Right lobe of liver (tissue), 6 donors: Measurements from ENCODE around the gene TADA2B. TPM values are rescaled to one million over a fixed set of nuclear protein-coding genes. Genes with fewer than 3 reads are reported as not detected.

ENCODE experiments used
- ATAC-seq, 4 donors: fragments of 200-7000 bp; cut with Tn5 transposase; one replicate each; pipeline ENCODE4 v1.9.1; 2020; ENCODE audit warnings: mild to moderate bottlenecking in 4 of 4, moderate library complexity in 4 of 4
- DNase-seq, 3 donors: peaks; one replicate each; pipeline ENCODE4 v3.0.0-alpha.2; 2020
- H3K27ac ChIP-seq, 3 donors: fragments of 200-600 bp; one replicate each; pipeline ENCODE4 v1.8.0; 2022
- H3K27me3 ChIP-seq, 2 donors: fragments of 200-600 bp; one replicate each; pipeline ENCODE4 v1.8.0; 2022
- H3K36me3 ChIP-seq, 4 donors: fragments of 200-600 bp; sonication (generic) in 1 of 4; one replicate each; pipeline versions ENCODE4 v1.5.1 to v1.8.0; 2017 to 2022; ENCODE audit warnings: control low read depth in 1 of 4
- H3K4me1 ChIP-seq, 4 donors: fragments of 200-600 bp; sonication (generic) in 1 of 4; one replicate each; pipeline versions ENCODE4 v1.5.1 to v1.8.0; 2017 to 2022; ENCODE audit warnings: control low read depth in 1 of 4
- H3K4me3 ChIP-seq, 3 donors: fragments of 200-600 bp; one replicate each; pipeline ENCODE4 v1.8.0; 2022
- H3K9me3 ChIP-seq, 4 donors: fragments of 200-600 bp; sonication (generic) in 1 of 4; one replicate each; pipeline versions ENCODE4 v1.5.1 to v1.8.0; 2017 to 2022; ENCODE audit warnings: control low read depth in 1 of 4
- POLR2A ChIP-seq: fragments of 450-650 bp; IDR thresholded peaks from one replicate; pipeline ENCODE4 v1.6.1; 2017; ENCODE audit warnings: antibody characterized with exemption, mild to moderate bottlenecking
- WGBS: methylation state at CpG from one replicate; pipeline ENCODE4 v1.1.6; 2018; ENCODE audit warnings: low coverage, low lambda C conversion rate; ENCODE audit not compliant: insufficient coverage; ENCODE audit errors: missing lambda C conversion rate; 5-methylcytosine and 5-hydroxymethylcytosine counted together
- intact Hi-C, 2 donors: fragments of 100-400 bp; cut with DNase I; formaldehyde crosslinking; loops; one replicate each; pipeline versions ENCODE4 v1.11.2 to v1.14.1; 2022
- total RNA-seq, 6 experiments: library from RNA; depleted of rRNA in 2 of 6; stranded (reverse); fragments of >200 nt in 2 of 6; fragmentation: NEBNext Ultra II Directional in 3 of 6; extraction: Animal tissue kit (Norgen Biotek cat#: 25700) in 3 of 6; gene quantifications; one replicate each; pipeline versions ENCODE4 v1.1.0 to v1.2.4, GENCODE V29; 2016 to 2023
- TF ChIP-seq, protein P1 (sequence below), 4 donors: fragments of 200-600 bp in 3 of 4; fragments of 450-650 bp in 1 of 4; IDR thresholded peaks; one replicate each; pipeline versions ENCODE4 v1.5.1 to v1.8.0; 2016 to 2022; ENCODE audit warnings: antibody characterized with exemption in 4 of 4, mild to moderate bottlenecking in 2 of 4
- donor health status: DM: no; HTN: yes; CAD: no.
- donor health status: DM: no; HTN: no; CAD: no.
- donor health status: DM: no; HTN: no; CAD: no.
- donor health status: DM: no; HTN: yes; CAD: no.
- donor health status: DM: no; HTN: yes; CAD: no.

Gene TADA2B
- total RNA-seq, 6 experiments from 2014 or later = 12.1 to 16.3 (median 14.0) TPM

DNA sequence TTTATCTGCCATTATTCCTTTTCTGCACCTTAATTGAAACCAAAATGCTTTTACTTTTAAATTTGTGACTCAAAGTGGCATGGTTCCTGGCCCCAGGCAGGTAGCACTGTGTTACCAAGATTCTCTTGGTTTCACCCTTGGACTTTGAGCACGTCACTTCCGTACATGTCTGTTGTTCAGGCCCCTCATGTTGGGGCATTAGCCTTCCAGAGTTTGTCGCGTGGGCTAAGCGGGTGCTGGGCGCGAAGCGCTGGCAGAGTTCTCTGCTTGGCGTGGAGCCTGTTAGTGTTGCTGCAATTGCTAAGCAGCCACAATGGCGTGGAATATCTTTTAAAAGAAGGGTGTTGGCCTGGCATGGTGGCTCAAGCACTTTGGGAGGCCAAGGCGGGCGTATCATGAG, 14.0 kb upstream of the TADA2B start:
- ATAC-seq (peak; percentile 74 to 85 (median 82)), DNase-seq (peak; percentile 72 to 88 (median 85))
- intact Hi-C loops = no loop called here
- TF ChIP-seq, protein P1, sequence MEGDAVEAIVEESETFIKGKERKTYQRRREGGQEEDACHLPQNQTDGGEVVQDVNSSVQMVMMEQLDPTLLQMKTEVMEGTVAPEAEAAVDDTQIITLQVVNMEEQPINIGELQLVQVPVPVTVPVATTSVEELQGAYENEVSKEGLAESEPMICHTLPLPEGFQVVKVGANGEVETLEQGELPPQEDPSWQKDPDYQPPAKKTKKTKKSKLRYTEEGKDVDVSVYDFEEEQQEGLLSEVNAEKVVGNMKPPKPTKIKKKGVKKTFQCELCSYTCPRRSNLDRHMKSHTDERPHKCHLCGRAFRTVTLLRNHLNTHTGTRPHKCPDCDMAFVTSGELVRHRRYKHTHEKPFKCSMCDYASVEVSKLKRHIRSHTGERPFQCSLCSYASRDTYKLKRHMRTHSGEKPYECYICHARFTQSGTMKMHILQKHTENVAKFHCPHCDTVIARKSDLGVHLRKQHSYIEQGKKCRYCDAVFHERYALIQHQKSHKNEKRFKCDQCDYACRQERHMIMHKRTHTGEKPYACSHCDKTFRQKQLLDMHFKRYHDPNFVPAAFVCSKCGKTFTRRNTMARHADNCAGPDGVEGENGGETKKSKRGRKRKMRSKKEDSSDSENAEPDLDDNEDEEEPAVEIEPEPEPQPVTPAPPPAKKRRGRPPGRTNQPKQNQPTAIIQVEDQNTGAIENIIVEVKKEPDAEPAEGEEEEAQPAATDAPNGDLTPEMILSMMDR (IDR thresholded peaks at IDR 0.05) = no peak
- TF ChIP-seq POLR2A = no peak
- Histone ChIP-seq H3K27ac (peak overlapping the region in 2 of 3 donors; percentile 56 to 65), H3K9me3 (no peaks in the 10 kb centered on the region), H3K36me3 (peaks cover 7 to 45% (median 14%) of the 10 kb centered on the region in 4 donors), H3K27me3 (no peaks in the 10 kb centered on the region), H3K4me1 (peaks cover 0 to 19% (median 7%) of the 10 kb centered on the region in 4 donors), H3K4me3 (no peak overlapping the region)
- WGBS = 34% methylated on average over 12 of the region's 12 CpGs

DNA sequence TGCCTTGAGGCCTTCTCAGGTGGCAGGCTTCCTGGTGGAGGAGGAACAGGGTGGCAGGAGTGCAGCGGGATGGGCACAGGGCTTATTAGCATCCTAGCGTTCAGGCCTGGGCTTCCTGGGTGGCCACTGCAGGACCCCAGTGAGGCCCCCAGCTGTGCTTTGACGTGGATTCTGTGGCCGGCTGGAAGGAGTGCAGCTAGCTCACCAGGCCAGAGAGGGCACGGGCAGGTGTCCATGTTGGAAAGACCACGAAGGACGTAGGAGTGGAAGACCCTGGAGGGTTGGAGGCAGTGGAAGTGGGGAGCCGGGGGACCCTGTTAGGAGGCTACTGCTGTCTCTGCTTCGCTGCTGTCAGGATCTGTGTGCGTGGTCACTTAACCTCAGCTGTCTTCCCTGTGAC, 13.3 kb upstream of the TADA2B start:
- no peak for ATAC-seq
- H3K36me3 ChIP-seq = peaks cover 7 to 39% (median 14%) of the 10 kb centered on the region in 4 donors

DNA sequence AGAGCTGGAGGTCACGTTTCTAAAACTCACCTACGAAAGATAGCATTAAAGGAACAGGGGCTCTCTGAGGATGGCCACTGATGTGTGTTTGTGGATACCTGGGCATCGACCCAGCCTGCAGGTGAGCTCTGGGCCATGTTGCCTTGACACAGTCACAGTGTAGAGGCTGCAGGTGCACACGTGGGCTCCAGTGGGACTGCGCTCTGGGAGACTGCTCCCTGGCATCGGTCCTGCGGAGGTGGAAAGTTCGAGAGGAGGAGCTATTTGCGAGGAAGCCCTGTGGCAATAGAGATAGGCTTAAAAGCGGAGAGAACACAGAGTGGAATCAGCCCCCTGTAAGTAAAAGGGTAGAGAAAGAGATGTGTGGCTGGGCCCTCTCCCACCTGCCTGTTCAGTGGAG, 12.3 kb upstream of the TADA2B start:
- H3K27ac ChIP-seq = no peak overlapping the region
- ATAC-seq (peak in 1 of 4 donors; percentile 1), DNase-seq (peak in 1 of 3 donors; percentile 60)
- H3K36me3 ChIP-seq = peaks cover 7 to 29% (median 14%) of the 10 kb centered on the region in 4 donors
- WGBS = 81% methylated on average over 4 of the region's 10 CpGs
- H3K27me3 ChIP-seq = no peaks in the 10 kb centered on the region
- H3K9me3 ChIP-seq = no peaks in the 10 kb centered on the region
- H3K4me3 ChIP-seq = no peak overlapping the region
- intact Hi-C loops = no loop called here
- no peak for TF ChIP-seq POLR2A
- TF ChIP-seq, protein P1 (IDR thresholded peaks at IDR 0.05) = no peak
- peaks cover 0 to 26% (median 12%) of the 10 kb centered on the region in 4 donors for H3K4me1 ChIP-seq

More for the DNA sequence above, 13.3 kb upstream of the TADA2B start:
- no peak overlapping the region for H3K27ac ChIP-seq
- no peak overlapping the region for H3K4me3 ChIP-seq
- TF ChIP-seq, protein P1 (IDR thresholded peaks at IDR 0.05) = no peak
- no peak for TF ChIP-seq POLR2A
- intact Hi-C loops = no loop called here
- WGBS = 91% methylated on average over 6 of the region's 10 CpGs
- H3K27me3 ChIP-seq = no peaks in the 10 kb centered on the region
- H3K9me3 ChIP-seq = no peaks in the 10 kb centered on the region
- DNase-seq = no peak
- peaks cover 0 to 24% (median 10%) of the 10 kb centered on the region in 4 donors for H3K4me1 ChIP-seq

DNA sequence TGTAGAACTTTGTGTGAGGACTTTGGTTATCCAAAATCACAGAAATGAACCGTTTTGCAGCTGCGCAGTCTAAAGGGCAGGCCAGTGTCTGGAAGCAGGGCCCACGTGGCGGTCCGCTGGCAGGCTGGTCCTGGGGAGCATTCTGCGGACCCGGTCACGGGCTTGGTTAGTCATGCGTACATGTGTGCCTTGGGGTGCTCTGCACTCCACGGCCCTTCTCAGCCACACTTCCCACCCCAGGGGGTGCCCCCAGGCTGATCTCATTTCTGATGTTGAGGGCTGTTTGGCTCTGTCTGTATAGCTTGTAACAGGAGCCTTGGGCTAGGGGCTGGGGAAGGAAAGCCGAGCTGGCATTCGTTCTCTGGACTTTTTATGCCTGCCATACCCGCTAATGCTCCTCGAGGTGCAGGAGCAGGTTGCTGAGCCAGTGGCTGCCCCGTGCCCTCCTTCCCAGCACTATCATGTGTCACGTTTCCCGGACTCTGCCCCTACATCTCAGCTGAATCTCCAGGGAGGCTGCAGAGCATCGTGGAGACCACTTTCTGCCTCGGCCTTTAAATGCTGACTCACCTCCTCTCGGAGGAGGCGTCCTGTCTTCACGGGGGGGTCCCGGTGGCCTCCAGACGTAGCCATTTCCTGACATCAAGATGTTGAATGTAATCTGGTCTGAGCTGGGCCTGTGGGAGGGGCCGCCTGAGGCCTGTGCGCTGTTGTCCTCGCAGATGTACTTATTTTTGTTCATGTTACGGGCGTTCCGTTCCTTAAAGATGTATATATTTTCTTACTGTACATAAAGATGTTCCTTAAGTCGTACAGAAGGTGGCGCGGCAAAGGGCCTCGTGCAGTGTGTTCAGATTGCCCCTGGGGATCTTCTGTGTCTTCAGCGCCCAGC, 11.4 kb upstream of the TADA2B start:
- no peak for ATAC-seq
- intact Hi-C loops = no loop called here

More for the DNA sequence above, 11.4 kb upstream of the TADA2B start:
- Histone ChIP-seq H3K36me3 (peaks cover 7 to 23% (median 14%) of the 10 kb centered on the region in 4 donors), H3K9me3 (no peaks in the 10 kb centered on the region), H3K4me3 (no peak overlapping the region), H3K27ac (no peak overlapping the region), H3K27me3 (no peaks in the 10 kb centered on the region), H3K4me1 (peaks cover 0 to 26% (median 12%) of the 10 kb centered on the region in 4 donors)
- 68% methylated on average over 20 of the region's 35 CpGs for WGBS
- DNase-seq = no peak
- TF ChIP-seq, protein P1 (IDR thresholded peaks at IDR 0.05) = no peak
- TF ChIP-seq POLR2A = no peak
